Psoas muscle (tissue), 8 donors: ENCODE results near the gene INF2. TPM values are rescaled to one million over a fixed set of nuclear protein-coding genes. Genes with fewer than 3 reads are reported as not detected.

Experiments
- ATAC-seq, 4 donors: fragments of 200-7000 bp; cut with Tn5 transposase; one replicate each; pipeline ENCODE4 v1.9.1; 2020; ENCODE audit warnings: moderate library complexity in 3 of 4, mild to moderate bottlenecking in 2 of 4
- DNase-seq, 2 donors: peaks; one replicate each; pipeline ENCODE4 v3.0.0-alpha.2; 2020
- H3K27ac ChIP-seq: fragments of 200-600 bp; one replicate; pipeline ENCODE4 v1.8.0; 2022
- H3K27me3 ChIP-seq, 3 donors: fragments of 200-600 bp in 1 of 3; one replicate each; pipeline versions ENCODE4 v1.6.1 to v1.8.0; 2013 to 2022; ENCODE audit warnings: low read length in 2 of 3, mild to moderate bottlenecking in 2 of 3, moderate library complexity in 1 of 3; ENCODE audit not compliant: insufficient read depth in 3 of 3
- H3K36me3 ChIP-seq, 2 donors: fragments of 200-600 bp in 1 of 2; one replicate each; pipeline versions ENCODE4 v1.6.1 to v1.8.0; 2013 to 2022; ENCODE audit warnings: low read depth in 1 of 2, mild to moderate bottlenecking in 1 of 2, moderate library complexity in 1 of 2; ENCODE audit not compliant: insufficient read depth in 1 of 2
- H3K4me1 ChIP-seq: fragments of 200-600 bp; one replicate; pipeline ENCODE4 v1.8.0; 2022
- H3K4me3 ChIP-seq: fragments of 200-600 bp; one replicate; pipeline ENCODE4 v1.8.0; 2022; ENCODE audit warnings: mild to moderate bottlenecking
- H3K9me3 ChIP-seq: fragments of 200-600 bp; one replicate; pipeline ENCODE4 v1.8.0; 2022
- WGBS, 3 donors: extraction: QIAGEN DNeasy Blood & Tissue Kit; methylation state at CpG; one replicate each; pipeline versions ENCODE4 v1.1.6 to v1.1.7; 2013; 5-methylcytosine and 5-hydroxymethylcytosine counted together
- intact Hi-C, 2 donors: fragments of 100-400 bp; cut with DNase I; formaldehyde crosslinking; loops; one replicate each; pipeline versions ENCODE4 v1.11.0 to v1.14.2; 2022
- polyA plus RNA-seq, 3 donors: library from polyadenylated mRNA; stranded (reverse); fragments of 200-250 nt; gene quantifications; one replicate each; pipeline ENCODE4 v1.2.3, GENCODE V29; 2013
- total RNA-seq, 4 donors: library from RNA; stranded (reverse); fragmentation: NEBNext Ultra II Directional in 2 of 4; extraction: Animal tissue kit (Norgen Biotek cat#: 25700) in 2 of 4; gene quantifications; one replicate each; pipeline versions ENCODE4 v1.2.1 to v1.2.4, GENCODE V29; 2021 to 2023
- TF ChIP-seq, protein P1 (sequence below): fragments of 200-600 bp; IDR thresholded peaks from one replicate; pipeline ENCODE4 v1.8.0; 2022; ENCODE audit warnings: antibody characterized with exemption
- donor health status: healthy with polysubstance abuse.
- donor health status: DM: no; HTN: no; CAD: no; lungs with moderate emphysema.
- donor health status: Bipolar disorder and iron deficiency.
- donor health status: healthy.
- donor health status: DM: yes; HTN: yes; CAD: no.
- donor health status: DM: no; HTN: no; CAD: no.
- donor health status: DM: no; HTN: no; CAD: no.
- donor health status: DM: yes; HTN: yes; CAD: no.

INF2 gene
- total and polyA plus RNA-seq, 7 donors: 12.0 to 29.1 (median 21.6) TPM

DNA sequence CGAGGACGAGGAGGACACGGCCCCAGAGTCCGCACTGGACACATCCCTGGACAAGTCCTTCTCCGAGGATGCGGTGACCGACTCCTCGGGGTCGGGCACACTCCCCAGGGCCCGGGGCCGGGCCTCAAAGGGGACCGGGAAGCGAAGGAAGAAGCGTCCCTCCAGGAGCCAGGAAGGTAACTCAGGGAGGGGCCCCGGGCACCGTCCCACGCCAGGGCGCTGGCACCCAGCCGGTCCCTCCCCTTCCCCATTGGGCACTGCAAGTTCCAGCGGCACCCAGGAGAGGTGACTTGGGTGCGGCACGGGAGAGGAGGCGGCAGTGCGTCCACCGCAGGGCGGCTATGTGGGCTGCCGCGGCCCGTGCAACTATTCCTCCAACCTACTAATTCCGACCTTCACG lies 25.3 kb downstream of the INF2 start:
- WGBS, 3 donors: 92 to 96% (median 94%) methylated on average over 26 to 31 of the region's 31 CpGs
- ATAC-seq (no peak), DNase-seq (no peak)
- intact Hi-C loops: no loop called here
- Histone ChIP-seq H3K27me3 (no peaks in the 10 kb centered on the region), H3K27ac (no peak overlapping the region), H3K9me3 (no peaks in the 10 kb centered on the region), H3K36me3 (peaks cover 0 to 63% of the 10 kb centered on the region in 2 donors), H3K4me3 (no peak overlapping the region), H3K4me1 (peaks cover 11% of the 10 kb centered on the region)
- TF ChIP-seq, protein P1, sequence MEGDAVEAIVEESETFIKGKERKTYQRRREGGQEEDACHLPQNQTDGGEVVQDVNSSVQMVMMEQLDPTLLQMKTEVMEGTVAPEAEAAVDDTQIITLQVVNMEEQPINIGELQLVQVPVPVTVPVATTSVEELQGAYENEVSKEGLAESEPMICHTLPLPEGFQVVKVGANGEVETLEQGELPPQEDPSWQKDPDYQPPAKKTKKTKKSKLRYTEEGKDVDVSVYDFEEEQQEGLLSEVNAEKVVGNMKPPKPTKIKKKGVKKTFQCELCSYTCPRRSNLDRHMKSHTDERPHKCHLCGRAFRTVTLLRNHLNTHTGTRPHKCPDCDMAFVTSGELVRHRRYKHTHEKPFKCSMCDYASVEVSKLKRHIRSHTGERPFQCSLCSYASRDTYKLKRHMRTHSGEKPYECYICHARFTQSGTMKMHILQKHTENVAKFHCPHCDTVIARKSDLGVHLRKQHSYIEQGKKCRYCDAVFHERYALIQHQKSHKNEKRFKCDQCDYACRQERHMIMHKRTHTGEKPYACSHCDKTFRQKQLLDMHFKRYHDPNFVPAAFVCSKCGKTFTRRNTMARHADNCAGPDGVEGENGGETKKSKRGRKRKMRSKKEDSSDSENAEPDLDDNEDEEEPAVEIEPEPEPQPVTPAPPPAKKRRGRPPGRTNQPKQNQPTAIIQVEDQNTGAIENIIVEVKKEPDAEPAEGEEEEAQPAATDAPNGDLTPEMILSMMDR: no peak

DNA sequence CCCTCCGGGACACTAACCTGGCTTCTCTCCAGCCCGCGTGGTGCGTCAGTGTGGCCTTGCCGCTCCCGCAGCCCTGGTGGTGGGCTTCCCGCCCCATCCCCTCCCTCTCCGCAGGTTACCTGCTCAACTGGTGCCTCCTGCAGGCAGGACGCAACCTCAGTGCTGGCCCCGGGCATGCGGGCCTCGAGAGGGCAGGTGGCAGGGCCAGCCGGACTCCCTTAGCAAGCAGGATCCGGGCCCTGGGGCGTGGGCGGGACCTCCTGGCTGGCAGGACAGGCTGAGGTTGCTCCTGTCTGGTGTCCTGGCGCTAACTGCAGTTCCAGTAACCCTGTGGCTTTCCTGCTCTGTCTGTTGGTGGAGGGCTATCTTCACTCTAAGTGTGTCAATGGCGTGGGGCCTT lies 26.0 kb downstream of the INF2 start:
- TF ChIP-seq, protein P1: no peak
- WGBS, 3 donors: 79 to 87% (median 85%) methylated on average over 17 to 18 of the region's 18 CpGs
- ATAC-seq (no peak), DNase-seq (no peak)
- peaks cover 0 to 61% of the 10 kb centered on the region in 2 donors for H3K36me3 ChIP-seq
- no peaks in the 10 kb centered on the region for H3K27me3 ChIP-seq
- H3K4me3 ChIP-seq: no peak overlapping the region
- H3K9me3 ChIP-seq: no peaks in the 10 kb centered on the region
- H3K27ac ChIP-seq: no peak overlapping the region
- H3K4me1 ChIP-seq: peaks cover 11% of the 10 kb centered on the region
- intact Hi-C loops: no loop called here

DNA sequence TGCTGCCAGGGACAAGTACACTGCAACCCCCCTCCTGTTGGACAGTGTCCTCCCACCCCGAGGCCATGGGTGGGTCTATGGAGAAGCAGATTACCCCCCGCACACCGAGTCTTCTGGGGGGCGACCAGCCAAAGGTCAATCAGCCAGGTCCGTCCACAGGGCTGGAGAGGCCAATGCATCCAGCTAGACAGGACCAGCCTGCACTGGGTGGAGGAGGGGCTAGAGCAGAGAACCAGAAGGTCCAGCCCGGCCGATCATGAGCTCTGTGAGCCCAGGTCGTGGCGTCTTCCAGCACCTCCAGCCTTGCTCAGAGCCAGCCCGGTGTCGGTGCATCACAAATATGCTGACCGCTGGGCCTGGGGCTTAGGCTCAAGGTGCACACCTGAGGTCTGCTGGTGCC lies 26.5 kb downstream of the INF2 start:
- TF ChIP-seq, protein P1: no peak
- Histone ChIP-seq H3K27me3 (no peaks in the 10 kb centered on the region), H3K36me3 (peaks cover 0 to 56% of the 10 kb centered on the region in 2 donors), H3K4me3 (no peak overlapping the region), H3K4me1 (peaks cover 11% of the 10 kb centered on the region), H3K27ac (no peak overlapping the region), H3K9me3 (no peaks in the 10 kb centered on the region)
- DNase-seq (no peak), ATAC-seq (no peak)
- 88 to 97% (median 94%) methylated on average over 9 to 12 of the region's 12 CpGs for WGBS, 3 donors
- intact Hi-C loops: no loop called here

DNA sequence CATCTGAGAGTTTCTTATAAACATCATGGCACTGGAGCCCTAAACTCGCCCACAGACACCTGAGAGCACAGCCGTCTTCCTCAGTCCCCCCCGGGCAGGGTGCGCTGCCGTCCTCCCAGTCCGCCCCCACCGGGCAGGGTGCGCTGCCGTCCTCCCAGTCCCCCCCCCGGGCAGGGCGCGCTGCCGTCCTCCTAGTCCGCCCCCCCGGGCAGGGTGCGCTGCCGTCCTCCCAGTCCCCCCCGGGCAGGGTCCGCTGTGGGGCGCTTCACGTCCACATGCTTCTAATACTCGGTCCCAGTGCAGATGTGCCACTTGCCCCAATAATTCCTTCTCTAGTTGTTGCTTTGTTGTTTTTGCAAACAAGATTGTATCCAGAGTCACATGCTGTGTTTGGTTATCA lies 27.7 kb downstream of the INF2 start:
- H3K4me1 ChIP-seq: peaks cover 19% of the 10 kb centered on the region
- no peak overlapping the region for H3K27ac ChIP-seq
- DNase-seq (no peak), ATAC-seq (no peak)
- no peaks in the 10 kb centered on the region for H3K27me3 ChIP-seq
- TF ChIP-seq, protein P1: no peak
- H3K4me3 ChIP-seq: no peak overlapping the region
- no peaks in the 10 kb centered on the region for H3K9me3 ChIP-seq
- 89 to 91% (median 90%) methylated on average over 22 of the region's 22 CpGs for WGBS, 3 donors
- peaks cover 0 to 43% of the 10 kb centered on the region in 2 donors for H3K36me3 ChIP-seq
- intact Hi-C loops: no loop called here

DNA sequence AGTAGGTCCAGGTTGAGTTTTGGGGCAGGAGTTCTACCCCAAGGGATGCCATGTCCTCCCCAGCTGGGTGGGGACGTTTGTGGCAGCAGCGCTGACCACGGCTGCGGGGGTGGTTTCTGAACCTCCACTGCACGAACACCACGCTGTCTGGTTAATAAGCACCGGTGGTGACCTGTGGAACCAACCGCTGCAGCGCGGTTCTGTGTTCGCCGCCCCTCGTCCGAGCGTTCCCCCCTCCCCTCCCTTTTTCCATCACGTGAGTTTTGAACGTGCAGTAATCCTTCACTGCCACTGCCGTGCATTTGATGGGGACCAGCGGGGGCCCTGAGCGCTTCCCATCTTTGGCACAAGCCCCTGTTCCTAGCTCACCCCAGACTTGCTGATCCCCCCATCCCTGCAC lies 28.2 kb downstream of the INF2 start:
- intact Hi-C loops: no loop called here
- H3K9me3 ChIP-seq: no peaks in the 10 kb centered on the region
- ATAC-seq (no peak), DNase-seq (no peak)
- no peak overlapping the region for H3K4me3 ChIP-seq
- H3K27me3 ChIP-seq: no peaks in the 10 kb centered on the region
- no peak overlapping the region for H3K27ac ChIP-seq
- 71 to 81% (median 74%) methylated on average over 20 of the region's 20 CpGs for WGBS, 3 donors
- H3K36me3 ChIP-seq: peaks cover 0 to 38% of the 10 kb centered on the region in 2 donors
- TF ChIP-seq, protein P1: no peak
- H3K4me1 ChIP-seq: peaks cover 24% of the 10 kb centered on the region
